ENCODE data around the gene CLTRN. TPM values are rescaled to one million over a fixed set of nuclear protein-coding genes. Genes with fewer than 3 reads are reported as not detected.

The CLTRN gene
- total and polyA plus RNA-seq, 2 of the 13 experiments (the other 11 are each of a cell fraction or from before 2014, with no cell fraction given), result 0.37 to 0.53 TPM

DNA sequence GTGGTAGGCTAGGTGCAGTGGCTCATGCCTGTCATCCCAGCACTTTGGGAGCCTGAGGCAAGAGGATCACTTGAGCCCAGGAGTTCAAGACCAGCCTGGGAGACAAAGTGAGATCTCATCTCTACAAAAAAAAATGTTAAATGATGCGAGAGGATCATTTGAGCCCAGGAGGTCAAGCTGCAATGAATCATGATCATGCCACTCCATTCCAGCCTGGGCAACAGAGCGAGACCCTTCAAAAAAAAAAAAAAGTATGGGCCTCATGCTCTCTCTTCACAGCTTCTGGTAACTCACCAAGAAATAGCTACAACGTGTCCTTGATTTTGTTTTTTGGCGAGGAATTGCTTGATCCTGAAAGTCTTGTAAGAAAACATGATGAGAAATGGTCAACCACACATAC is 65.1 kb downstream of the CLTRN start:
- H3K9ac ChIP-seq (ENCODE audit: insufficient read depth, low read depth, low read length), result no peak overlapping the region
- peaks cover 32% of the 10 kb centered on the region for H3K4me1 ChIP-seq (ENCODE audit: insufficient read depth, low read length)
- no peak for TF ChIP-seq ZNF30 (CRISPR knock-in tag; IDR thresholded peaks at IDR 0.05)
- no peak for TF ChIP-seq SIX1 (CRISPR knock-in tag; IDR thresholded peaks at IDR 0.05; ENCODE audit: borderline replicate concordance)
- H3K36me3 ChIP-seq (replicated peaks in 1 of 2; ENCODE audit: control insufficient read depth in 1 of 2, insufficient read depth in 2 of 2, low read length in 2 of 2), result no peaks in the 10 kb centered on the region
- no peak overlapping the region for H3K27ac ChIP-seq (ENCODE audit: extremely low read length, insufficient read depth, low read length)
- no peak for ATAC-seq
- H3K4me2 ChIP-seq (ENCODE audit: low read depth, low read length), result no peak overlapping the region
- no peaks in the 10 kb centered on the region for H3K9me3 ChIP-seq (ENCODE audit: low read length)
- H4K20me1 ChIP-seq (ENCODE audit: insufficient read depth, low read length), result no peaks in the 10 kb centered on the region
- no peak for DNase-seq (ENCODE audit: low spot score)
- ChIA-PET POLR2A (no interaction called here), CTCF (ENCODE audit: low intra/inter-chr PET ratio, low total read pairs) (no interaction called here)
- intact Hi-C loops (cut with micrococcal nuclease; ENCODE audit: unreplicated experiment), result no loop called here
- H3K27me3 ChIP-seq (ENCODE audit: control insufficient read depth in 1 of 2, insufficient read depth in 2 of 2, low read length in 2 of 2), result no peaks in the 10 kb centered on the region
- H3K79me2 ChIP-seq (ENCODE audit: insufficient read depth, low read length), result no peaks in the 10 kb centered on the region
- no peak overlapping the region for H2AFZ ChIP-seq (ENCODE audit: low read length)
- in situ Hi-C loops (cut with HindIII; ENCODE audit: extremely low pct_ligation_motif_present, low pct_unique_long_range_greater_than_20kb), result no loop called here
- 95% methylated on average over 2 of the region's 4 CpGs for WGBS (ENCODE audit: low lambda C conversion rate)
- BruUV-seq (replicated peaks), result no TSS peak
- no peak overlapping the region for H3K4me3 ChIP-seq (replicated peaks in 1 of 3; ENCODE audit: insufficient read depth in 1 of 3, low read depth in 2 of 3, low read length in 3 of 3)
- no peak for FAIRE-seq

DNA sequence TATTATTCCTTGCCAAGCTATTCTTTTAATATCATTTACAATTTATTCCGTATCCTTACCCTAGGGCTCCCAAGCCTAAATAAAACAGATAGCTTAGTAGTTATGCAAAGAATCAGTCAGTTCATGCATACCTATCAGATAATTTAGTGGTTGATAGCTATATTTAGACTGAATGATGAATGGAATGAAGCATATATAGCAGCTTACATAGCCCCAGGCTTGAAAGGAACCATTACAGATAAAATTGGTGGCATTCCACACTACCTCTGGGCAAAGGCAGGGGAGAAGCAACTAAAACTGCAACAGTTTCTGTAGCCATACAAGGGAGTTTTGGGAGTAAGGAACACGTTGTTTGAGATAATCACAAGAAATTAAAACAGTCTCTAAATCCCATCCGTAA is 66.6 kb downstream of the CLTRN start:
- BruUV-seq (replicated peaks), result no TSS peak
- intact Hi-C loops (cut with micrococcal nuclease; ENCODE audit: unreplicated experiment) (no loop called here), in situ Hi-C loops (cut with HindIII; ENCODE audit: extremely low pct_ligation_motif_present, low pct_unique_long_range_greater_than_20kb) (no loop called here)
- FAIRE-seq (no peak), DNase-seq (ENCODE audit: low spot score) (no peak), ATAC-seq (no peak)
- no peak overlapping the region for H2AFZ ChIP-seq (ENCODE audit: low read length)
- H3K9ac ChIP-seq (ENCODE audit: insufficient read depth, low read depth, low read length), result no peak overlapping the region
- no peak overlapping the region for H3K4me3 ChIP-seq (replicated peaks in 1 of 3; ENCODE audit: insufficient read depth in 1 of 3, low read depth in 2 of 3, low read length in 3 of 3)
- no peaks in the 10 kb centered on the region for H3K27me3 ChIP-seq (ENCODE audit: control insufficient read depth in 1 of 2, insufficient read depth in 2 of 2, low read length in 2 of 2)
- H3K27ac ChIP-seq (ENCODE audit: extremely low read length, insufficient read depth, low read length), result no peak overlapping the region
- H3K4me2 ChIP-seq (ENCODE audit: low read depth, low read length), result no peak overlapping the region
- H3K9me3 ChIP-seq (ENCODE audit: low read length), result no peaks in the 10 kb centered on the region
- 79% methylated on average over 3 of the region's 3 CpGs for WGBS (ENCODE audit: low lambda C conversion rate)
- CTCF ChIA-PET (ENCODE audit: low intra/inter-chr PET ratio, low total read pairs), result no interaction called here
- POLR2A ChIA-PET, result no interaction called here
- H4K20me1 ChIP-seq (ENCODE audit: insufficient read depth, low read length), result no peaks in the 10 kb centered on the region
- H3K4me1 ChIP-seq (ENCODE audit: insufficient read depth, low read length), result peaks cover 26% of the 10 kb centered on the region
- no peaks in the 10 kb centered on the region for H3K79me2 ChIP-seq (ENCODE audit: insufficient read depth, low read length)
- H3K36me3 ChIP-seq (replicated peaks in 1 of 2; ENCODE audit: control insufficient read depth in 1 of 2, insufficient read depth in 2 of 2, low read length in 2 of 2), result no peaks in the 10 kb centered on the region
- TF ChIP-seq NBN (conservative IDR thresholded peaks at IDR 0.05) (no peak), RAD51 (IDR thresholded peaks at IDR 0.05; ENCODE audit: borderline replicate concordance) (no peak), ELF3 (CRISPR knock-in tag; IDR thresholded peaks at IDR 0.05) (no peak), TARDBP (CRISPR knock-in tag; IDR thresholded peaks at IDR 0.05) (no peak), ZNF547 (CRISPR knock-in tag; IDR thresholded peaks at IDR 0.05) (no peak), ZNF597 (CRISPR knock-in tag; IDR thresholded peaks at IDR 0.05) (no peak), YY1 (IDR thresholded peaks at IDR 0.05; ENCODE audit: insufficient read depth, insufficient replicate concordance, low read depth, low read length) (no peak), RORA (CRISPR knock-in tag; IDR thresholded peaks at IDR 0.05) (no peak), FOXJ3 (CRISPR knock-in tag; IDR thresholded peaks at IDR 0.05; ENCODE audit: borderline replicate concordance) (no peak), ATF1 (CRISPR knock-in tag; IDR thresholded peaks at IDR 0.05) (no peak), ZNF629 (CRISPR knock-in tag; conservative IDR thresholded peaks at IDR 0.05) (no peak), ZMYM3 (CRISPR knock-in tag; IDR thresholded peaks at IDR 0.05) (no peak), CSRNP1 (CRISPR knock-in tag; IDR thresholded peaks at IDR 0.05) (no peak), FIP1L1 (IDR thresholded peaks at IDR 0.05; ENCODE audit: borderline replicate concordance, insufficient read depth, low read depth, low read length) (no peak), CBX2 (IDR thresholded peaks at IDR 0.05; ENCODE audit: low read depth, low read length) (no peak), CBX2 (CRISPR knock-in tag; IDR thresholded peaks at IDR 0.05; ENCODE audit: low read depth) (no peak)
- TF ChIP-seq, protein P1, sequence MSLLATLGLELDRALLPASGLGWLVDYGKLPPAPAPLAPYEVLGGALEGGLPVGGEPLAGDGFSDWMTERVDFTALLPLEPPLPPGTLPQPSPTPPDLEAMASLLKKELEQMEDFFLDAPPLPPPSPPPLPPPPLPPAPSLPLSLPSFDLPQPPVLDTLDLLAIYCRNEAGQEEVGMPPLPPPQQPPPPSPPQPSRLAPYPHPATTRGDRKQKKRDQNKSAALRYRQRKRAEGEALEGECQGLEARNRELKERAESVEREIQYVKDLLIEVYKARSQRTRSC (CRISPR knock-in tag; IDR thresholded peaks at IDR 0.05; ENCODE audit: low read depth), result no peak

All from HepG2 (cell line).